BE2C (cell line): ENCODE measurements around the gene OSM.
"Not testable (repeated sequence)": the region's sequence is repeated elsewhere in the genome, so short reads cannot be mapped to it uniquely, and the experiment has no call there.

Experiments used
- DNase-seq: peaks from one replicate; pipeline ENCODE4 v3.0.0-alpha.2; 2020
- H3K27me3 ChIP-seq: fragments of 250-450 bp; sonication (Bioruptor Pico); 2 replicates; pipeline ENCODE4 v1.5.1; 2020; ENCODE audit warnings: mild to moderate bottlenecking
- H3K36me3 ChIP-seq: fragments of 250-450 bp; sonication (Bioruptor Pico); 2 replicates; pipeline ENCODE4 v1.5.1; 2020; ENCODE audit warnings: mild to moderate bottlenecking
- H3K4me1 ChIP-seq: fragments of 250-450 bp; sonication (Bioruptor Pico); 2 replicates; pipeline ENCODE4 v1.5.1; 2020
- H3K4me3 ChIP-seq: 2 replicates; pipeline ENCODE4 v1.5.1; 2011; ENCODE audit warnings: low read depth, low read length
- H3K9me3 ChIP-seq: fragments of 250-450 bp; sonication (Bioruptor Pico); 2 replicates; pipeline ENCODE4 v1.5.1; 2020
- CTCF ChIP-seq: IDR thresholded peaks from 2 replicates; pipeline ENCODE4 v1.5.1; 2012; ENCODE audit warnings: mild to moderate bottlenecking, low read depth, low read length

The OSM gene

GRCh38 chr22:30238661-30239487 is 27.8 kb downstream of the OSM start:
- H3K27me3 ChIP-seq: no peaks in the 10 kb centered on the region
- H3K4me3 ChIP-seq: no peak overlapping the region
- no peaks in the 10 kb centered on the region for H3K4me1 ChIP-seq
- no peaks in the 10 kb centered on the region for H3K36me3 ChIP-seq
- no peak for TF ChIP-seq CTCF
- DNase-seq: no peak
- H3K9me3 ChIP-seq: no peaks in the 10 kb centered on the region

- no peaks in the 10 kb centered on the region for H3K36me3 ChIP-seq
- H3K27me3 ChIP-seq: no peaks in the 10 kb centered on the region
- no peak for DNase-seq
- H3K4me3 ChIP-seq: no peak overlapping the region
- TF ChIP-seq CTCF: no peak
- no peaks in the 10 kb centered on the region for H3K9me3 ChIP-seq
- no peaks in the 10 kb centered on the region for H3K4me1 ChIP-seq
Observed at GRCh38 chr22:30238136-30238535, 28.5 kb downstream of the OSM start.

GRCh38 chr22:30236875-30237274 is 29.8 kb downstream of the OSM start:
- no peaks in the 10 kb centered on the region for H3K9me3 ChIP-seq
- DNase-seq: no peak
- no peaks in the 10 kb centered on the region for H3K27me3 ChIP-seq
- H3K4me1 ChIP-seq: no peaks in the 10 kb centered on the region
- no peak for TF ChIP-seq CTCF
- H3K36me3 ChIP-seq: no peaks in the 10 kb centered on the region
- no peak overlapping the region for H3K4me3 ChIP-seq

GRCh38 chr22:30235687-30236170 is 30.9 kb downstream of the OSM start:
- Histone ChIP-seq H3K4me3 (no peak overlapping the region), H3K27me3 (no peaks in the 10 kb centered on the region), H3K9me3 (no peaks in the 10 kb centered on the region), H3K36me3 (no peaks in the 10 kb centered on the region), H3K4me1 (no peaks in the 10 kb centered on the region)
- no peak for TF ChIP-seq CTCF
- no peak for DNase-seq

- Histone ChIP-seq H3K9me3 (no peaks in the 10 kb centered on the region), H3K27me3 (no peaks in the 10 kb centered on the region), H3K4me1 (no peaks in the 10 kb centered on the region), H3K4me3 (no peak overlapping the region), H3K36me3 (no peaks in the 10 kb centered on the region)
- no peak for TF ChIP-seq CTCF
- DNase-seq: no peak
Observed at GRCh38 chr22:30234786-30235470, 31.7 kb downstream of the OSM start.

GRCh38 chr22:30234325-30234724 is 32.3 kb downstream of the OSM start:
- not testable (repeated sequence) for H3K36me3 ChIP-seq, H3K4me1 ChIP-seq, H3K27me3 ChIP-seq

More at GRCh38 chr22:30234325-30234724, 32.3 kb downstream of the OSM start:
- DNase-seq, H3K9me3 ChIP-seq, H3K4me3 ChIP-seq: not testable (repeated sequence)
